HepG2 (cell line): ENCODE results near the gene FRMPD2.

ENCODE experiments used
- CTCF ChIP-seq: sonication (generic); formaldehyde crosslinking; IDR thresholded peaks from 2 replicates; pipeline ENCODE4 v1.5.0; 2020; ENCODE audit warnings: mild to moderate bottlenecking, missing genetic modification reagents, moderate library complexity
- EP300 ChIP-seq, 3 experiments: sonication (generic) in 1 of 3; formaldehyde crosslinking in 1 of 3; IDR thresholded peaks; 2 replicates each; pipeline versions ENCODE4 v1.5.1 to v1.6.1; 2011 to 2020; ENCODE audit warnings: low read depth in 2 of 3, low read length in 2 of 3, borderline replicate concordance in 1 of 3, improper control_type of control experiment in 1 of 3, mild to moderate bottlenecking in 1 of 3, missing genetic modification reagents in 1 of 3, moderate library complexity in 1 of 3
- MED8 ChIP-seq: sonication (generic); formaldehyde crosslinking; IDR thresholded peaks from 2 replicates; pipeline ENCODE4 v1.8.1; 2023; ENCODE audit warnings: mild to moderate bottlenecking, missing genetic modification reagents; ENCODE audit not compliant: insufficient replicate concordance
- MYC ChIP-seq: sonication (generic); formaldehyde crosslinking; IDR thresholded peaks from 2 replicates; pipeline ENCODE4 v1.9.0; 2021; ENCODE audit warnings: missing genetic modification reagents, borderline replicate concordance
- PCBP2 ChIP-seq: fragments of 200-400 bp; formaldehyde crosslinking; optimal IDR thresholded peaks from 2 replicates; pipeline ENCODE3; 2018; ENCODE audit warnings: low read length, low read depth; ENCODE audit not compliant: poor library complexity, severe bottlenecking
- SMARCE1 ChIP-seq: fragments of 450-650 bp; IDR thresholded peaks from 2 replicates; pipeline ENCODE4 v1.6.1; 2017; ENCODE audit warnings: borderline replicate concordance
- SOX6 ChIP-seq, 2 experiments: fragments of 450-650 bp in 1 of 2; sonication (generic) in 1 of 2; formaldehyde crosslinking in 1 of 2; IDR thresholded peaks; 2 replicates each; pipeline versions ENCODE4 v1.4.0 to v1.6.1; 2017 to 2020; ENCODE audit warnings: antibody characterized with exemption in 1 of 2, mild to moderate bottlenecking in 1 of 2, missing genetic modification reagents in 1 of 2
- SP140L ChIP-seq: sonication (generic); formaldehyde crosslinking; IDR thresholded peaks from 2 replicates; pipeline ENCODE4 v1.4.0; 2020; ENCODE audit warnings: missing genetic modification reagents, borderline replicate concordance
- TP53 ChIP-seq: sonication (generic); formaldehyde crosslinking; conservative IDR thresholded peaks from 2 replicates; pipeline ENCODE4 v1.4.0; 2020; ENCODE audit warnings: missing genetic modification reagents

- TF ChIP-seq PCBP2 = no peak
- TF ChIP-seq CTCF (CRISPR knock-in tag) = no peak
- no peak for TF ChIP-seq MYC (CRISPR knock-in tag)
- no peak for TF ChIP-seq SMARCE1
- TF ChIP-seq MED8 (CRISPR knock-in tag) = no peak
- TF ChIP-seq EP300 (IDR thresholded peaks at IDR 0.05; ENCODE audit: low read depth in 2 of 2, low read length in 2 of 2) = no peak
- TF ChIP-seq EP300 (CRISPR knock-in tag; IDR thresholded peaks at IDR 0.05; ENCODE audit: borderline replicate concordance) = no peak
- no peak for TF ChIP-seq TP53
- TF ChIP-seq SOX6 (IDR thresholded peaks at IDR 0.05) = no peak
- no peak for TF ChIP-seq SOX6 (CRISPR knock-in tag; IDR thresholded peaks at IDR 0.05)
- no peak for TF ChIP-seq SP140L (CRISPR knock-in tag)
These were observed 8.3 kb upstream of the FRMPD2 start for GRCh38 chr10:48282829-48283228.
